ENCODE results near the gene SMARCA2.
"Not testable (repeated sequence)": the region's sequence is repeated elsewhere in the genome, so short reads cannot be mapped to it uniquely, and the experiment has no call there.

The SMARCA2 gene

GRCh38 chr9:2140600-2141223, 125.6 kb downstream of the SMARCA2 start:
- DNase-seq (ENCODE audit: low read depth in 2 of 2), result no peak

- DNase-seq (ENCODE audit: low read depth in 2 of 2), result no peak
These were observed 127.1 kb downstream of the SMARCA2 start for GRCh38 chr9:2142212-2142611.

- no peak for DNase-seq (ENCODE audit: low read depth in 2 of 2)
These were observed 129.5 kb downstream of the SMARCA2 start for GRCh38 chr9:2144619-2145018.

- no peak for DNase-seq (ENCODE audit: low read depth in 2 of 2)
These were observed 130.6 kb downstream of the SMARCA2 start for GRCh38 chr9:2145746-2146145.

GRCh38 chr9:2146700-2147099, 131.6 kb downstream of the SMARCA2 start:
- not testable (repeated sequence) for DNase-seq (ENCODE audit: low read depth in 2 of 2)

GRCh38 chr9:2150338-2150737, 135.2 kb downstream of the SMARCA2 start:
- no peak for DNase-seq (ENCODE audit: low read depth in 2 of 2)

- no peak for DNase-seq (ENCODE audit: low read depth in 2 of 2)
These were observed 136.0 kb downstream of the SMARCA2 start for GRCh38 chr9:2151171-2151570.

GRCh38 chr9:2152966-2153629, 138.0 kb downstream of the SMARCA2 start:
- DNase-seq (ENCODE audit: low read depth in 2 of 2), result no peak

GRCh38 chr9:2153630-2154217, 138.6 kb downstream of the SMARCA2 start:
- DNase-seq (ENCODE audit: low read depth in 2 of 2), result no peak

GRCh38 chr9:2154731-2155130, 139.6 kb downstream of the SMARCA2 start:
- no peak for DNase-seq (ENCODE audit: low read depth in 2 of 2)

GRCh38 chr9:2155966-2156365, 140.8 kb downstream of the SMARCA2 start:
- no peak for DNase-seq (ENCODE audit: low read depth in 2 of 2)

- peak in 1 of 2 donors; percentile 2 for DNase-seq (ENCODE audit: low read depth in 2 of 2)
These were observed 142.3 kb downstream of the SMARCA2 start for GRCh38 chr9:2157277-2158110.

GRCh38 chr9:2158111-2158610, 143.0 kb downstream of the SMARCA2 start:
- peak; percentile 13 to 20 for DNase-seq (ENCODE audit: low read depth in 2 of 2)

- no peak for DNase-seq (ENCODE audit: low read depth in 2 of 2)
These were observed 143.8 kb downstream of the SMARCA2 start for GRCh38 chr9:2158766-2159430.

GRCh38 chr9:2159521-2160454, 144.6 kb downstream of the SMARCA2 start:
- no peak for DNase-seq (ENCODE audit: low read depth in 2 of 2)

- no peak for DNase-seq (ENCODE audit: low read depth in 2 of 2)
These were observed 146.5 kb downstream of the SMARCA2 start for GRCh38 chr9:2161661-2162060.

GRCh38 chr9:2163231-2163885, 148.2 kb downstream of the SMARCA2 start:
- DNase-seq (ENCODE audit: low read depth in 2 of 2), result no peak

- DNase-seq (ENCODE audit: low read depth in 2 of 2), result no peak
These were observed 149.1 kb downstream of the SMARCA2 start for GRCh38 chr9:2164268-2164667.

- DNase-seq (ENCODE audit: low read depth in 2 of 2), result no peak
These were observed 151.1 kb downstream of the SMARCA2 start for GRCh38 chr9:2166203-2166602.

GRCh38 chr9:2169035-2169434, 153.9 kb downstream of the SMARCA2 start:
- DNase-seq (ENCODE audit: low read depth in 2 of 2), result no peak

Data from stimulated activated CD8-positive, alpha-beta memory T cell treated with anti-CD3 and anti-CD28 coated beads, Interleukin-7, amount 100 ng/mL, for 4 hours (primary cell).